Epidermal melanocyte (primary cell): ENCODE data around the gene DEGS2.
"Not testable (repeated sequence)": the region's sequence is repeated elsewhere in the genome, so short reads cannot be mapped to it uniquely, and the experiment has no call there.

Experiments
- DNase-seq: peaks from one replicate; pipeline ENCODE4 v3.0.0; 2011; ENCODE audit warnings: low spot score; ENCODE audit not compliant: insufficient read length

Gene DEGS2

DNA sequence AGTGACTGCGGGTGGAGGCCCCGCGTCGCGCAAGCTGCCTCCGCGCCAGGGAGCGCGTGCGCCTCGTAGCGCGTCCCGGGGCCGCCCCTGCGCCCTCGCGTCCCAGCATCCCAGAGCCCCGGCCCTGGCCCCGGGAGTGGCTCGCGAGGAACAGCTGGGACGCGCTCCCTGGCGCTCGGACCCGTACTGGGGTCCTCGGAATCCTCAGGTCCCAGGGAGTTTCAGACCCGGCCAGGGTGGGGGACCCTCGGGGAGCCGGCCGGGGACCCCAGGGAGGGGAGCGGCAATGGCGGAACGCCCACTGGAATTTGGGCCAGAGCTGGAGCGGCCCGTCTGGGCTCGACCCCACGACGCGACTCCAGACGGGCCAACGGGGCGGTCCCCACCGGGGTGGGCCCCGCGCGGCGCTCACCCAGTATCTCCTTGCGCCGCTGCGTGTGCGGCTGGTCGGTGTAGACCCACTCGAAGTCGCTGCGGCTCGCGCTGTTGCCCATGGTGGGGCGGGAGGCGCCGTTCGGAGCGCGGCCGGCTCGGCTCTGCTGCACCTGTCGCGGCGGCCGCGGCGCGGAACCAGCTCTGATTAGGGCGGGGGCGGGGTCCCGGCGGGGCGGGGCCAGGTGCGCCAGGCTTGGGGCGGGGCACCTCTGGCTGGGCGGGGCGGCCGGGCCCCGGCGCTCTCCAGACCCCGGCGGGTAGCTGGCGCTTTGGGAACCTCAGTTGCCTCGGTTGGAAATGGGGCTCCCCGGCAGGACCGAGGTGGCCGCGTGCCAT lies at the start of gene DEGS2:
Gene DEGS2, minus strand, starts transcription at position 552 of the 771 bp plus-strand sequence. Its CDS starts 58 bp downstream, at position 494.
- no peak for DNase-seq

DNA sequence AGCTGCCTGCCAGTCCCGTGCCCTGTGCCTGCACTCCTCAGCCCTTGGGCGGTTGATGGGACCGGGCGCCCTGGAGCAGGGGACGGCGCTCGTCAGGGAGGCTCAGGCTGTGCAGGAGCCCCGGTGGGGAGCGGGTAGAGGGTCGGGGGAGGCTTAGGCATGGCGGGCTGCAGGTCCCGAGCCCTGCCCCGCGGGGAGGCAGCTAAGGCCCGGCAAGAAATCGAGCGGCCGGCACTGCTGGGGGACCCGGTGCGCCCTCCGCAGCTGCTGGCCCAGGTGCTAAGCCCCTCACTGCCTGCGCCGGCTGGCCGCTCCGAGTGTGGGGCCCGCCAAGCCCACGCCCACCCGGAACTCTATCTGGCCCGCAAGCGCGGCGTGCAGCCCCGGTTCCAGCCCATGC lies 48.7 kb upstream of the DEGS2 start:
- DNase-seq = not testable (repeated sequence)

DNA sequence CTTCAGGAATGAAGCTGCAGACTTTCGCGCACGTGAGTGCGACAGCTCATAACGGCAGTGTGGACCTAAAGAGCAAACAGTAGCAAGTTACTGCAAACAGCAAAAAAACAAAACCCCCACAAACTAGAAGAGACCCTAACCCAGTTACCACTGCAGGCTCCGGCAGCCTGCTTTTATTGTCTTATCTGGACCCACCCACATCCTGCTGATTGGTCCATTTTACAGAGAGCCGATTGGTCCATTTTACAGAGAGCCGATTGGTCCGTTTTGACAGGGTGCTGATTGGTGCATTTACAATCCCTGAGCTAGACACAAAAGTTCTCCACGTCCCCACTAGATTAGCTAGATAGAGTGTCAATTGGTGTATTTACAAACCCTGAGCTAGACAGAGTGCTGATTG lies 48.1 kb upstream of the DEGS2 start:
- not testable (repeated sequence) for DNase-seq

DNA sequence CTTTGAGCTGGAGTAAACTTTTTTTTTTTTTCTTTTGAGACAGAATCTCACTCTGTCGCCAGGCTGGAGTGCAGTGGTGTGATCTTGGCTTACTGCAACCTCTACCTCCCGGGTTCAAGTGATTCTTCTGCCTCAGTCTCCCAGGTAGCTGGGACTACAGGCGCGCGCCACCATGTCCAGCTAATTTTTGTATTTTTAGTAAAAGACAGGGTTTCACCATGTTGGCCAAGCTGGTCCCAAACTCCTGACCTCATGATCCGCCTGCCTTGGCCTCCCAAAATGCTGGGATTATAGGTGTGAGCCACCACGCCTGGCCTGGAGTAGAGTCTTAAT lies 45.4 kb upstream of the DEGS2 start:
- not testable (repeated sequence) for DNase-seq

DNA sequence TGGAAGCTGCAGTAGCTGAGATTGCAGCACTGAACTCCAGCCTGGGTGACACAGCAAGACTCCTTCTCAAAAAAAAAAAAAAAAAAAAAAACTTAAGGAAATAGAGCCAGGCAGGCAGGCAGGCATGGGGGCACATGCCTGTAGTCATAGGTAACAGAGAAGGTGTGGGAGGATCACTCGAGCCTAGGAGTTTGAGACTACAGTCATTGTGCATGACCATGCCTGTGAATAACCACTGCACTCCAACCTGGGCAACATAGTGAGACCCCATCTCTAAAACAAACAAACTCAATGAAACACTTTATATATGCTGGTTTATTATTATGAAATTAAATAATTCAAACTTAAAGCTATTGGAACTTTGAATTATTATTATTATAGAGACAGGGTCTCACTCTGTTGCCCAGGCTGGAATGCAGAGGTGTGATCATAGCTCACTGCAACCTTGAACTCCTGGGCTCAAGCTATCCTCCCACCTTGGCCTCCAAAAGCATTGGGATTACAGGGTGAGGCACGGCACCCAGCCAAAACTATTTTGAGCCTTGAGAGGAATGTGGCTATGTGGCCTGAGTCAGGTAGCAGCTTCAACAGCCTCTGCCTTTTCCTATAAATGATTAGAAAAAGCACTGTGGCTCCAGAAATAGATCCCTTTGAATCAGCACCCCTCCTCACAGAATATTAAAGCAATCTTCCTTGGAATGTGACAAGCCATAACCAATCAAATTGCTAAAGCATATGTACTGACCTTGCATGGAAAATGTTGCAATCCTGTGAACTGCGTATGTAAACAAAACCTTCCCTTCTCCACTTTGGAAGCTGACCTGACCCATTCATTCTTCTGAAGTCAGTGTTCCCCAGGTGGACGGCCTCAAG lies 44.8 kb upstream of the DEGS2 start:
- DNase-seq = no peak

DNA sequence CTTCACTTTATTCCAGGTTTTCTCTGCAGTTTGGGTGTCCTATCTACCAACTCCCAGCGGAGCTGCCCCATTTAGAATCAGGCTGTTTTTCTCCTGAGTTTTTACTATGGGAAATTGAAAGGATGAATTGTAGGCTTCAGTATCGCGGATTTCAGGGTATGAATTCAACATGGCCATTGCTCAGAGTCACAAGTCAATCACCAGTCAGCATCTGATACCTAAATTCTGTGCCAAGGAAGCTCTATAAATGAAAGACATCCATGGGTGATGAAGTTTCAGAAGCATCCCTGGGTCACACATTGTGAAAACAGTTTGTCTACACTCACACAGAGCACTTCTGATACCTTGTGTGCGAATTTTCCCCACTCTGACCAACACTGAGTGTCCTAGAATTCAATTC lies 43.7 kb upstream of the DEGS2 start:
- DNase-seq = no peak

DNA sequence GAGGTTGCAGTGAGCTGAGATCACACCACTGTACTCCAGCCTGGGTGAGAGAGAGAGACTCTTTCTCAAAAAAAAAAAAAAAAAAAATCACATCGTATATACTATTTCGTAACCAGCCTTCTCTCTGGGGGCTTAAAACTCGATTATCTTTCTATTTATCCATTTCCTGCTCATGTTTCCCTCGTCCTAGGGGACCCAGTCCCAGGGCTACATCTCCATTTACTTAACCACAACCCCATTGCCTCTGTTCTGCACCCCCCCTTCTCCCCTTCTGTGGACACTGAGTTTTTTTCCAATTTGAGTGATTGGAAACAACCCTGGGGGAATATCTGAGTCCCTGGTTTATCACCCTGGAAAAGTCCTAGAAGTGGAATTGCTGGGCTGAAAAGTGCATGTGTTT lies 43.3 kb upstream of the DEGS2 start:
- no peak for DNase-seq

DNA sequence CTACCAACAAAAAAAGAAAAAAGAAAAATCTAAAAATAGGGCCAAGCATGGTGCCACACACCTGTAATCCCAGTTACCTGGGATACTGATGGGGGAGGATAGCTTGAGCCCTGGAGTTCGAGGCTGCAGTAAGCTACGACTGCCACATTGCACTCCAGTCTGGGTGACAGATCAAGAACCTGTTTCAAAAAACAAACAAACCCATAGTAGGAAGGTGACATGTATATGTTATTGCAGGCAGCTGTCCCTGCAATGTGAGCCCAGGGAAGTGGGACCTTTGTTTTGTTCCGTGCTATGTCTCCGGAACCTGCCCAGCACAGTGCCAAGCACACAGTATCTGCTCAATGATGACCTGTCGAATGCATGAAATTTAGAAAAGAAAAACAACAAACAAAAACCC lies 42.3 kb upstream of the DEGS2 start:
- DNase-seq = no peak

DNA sequence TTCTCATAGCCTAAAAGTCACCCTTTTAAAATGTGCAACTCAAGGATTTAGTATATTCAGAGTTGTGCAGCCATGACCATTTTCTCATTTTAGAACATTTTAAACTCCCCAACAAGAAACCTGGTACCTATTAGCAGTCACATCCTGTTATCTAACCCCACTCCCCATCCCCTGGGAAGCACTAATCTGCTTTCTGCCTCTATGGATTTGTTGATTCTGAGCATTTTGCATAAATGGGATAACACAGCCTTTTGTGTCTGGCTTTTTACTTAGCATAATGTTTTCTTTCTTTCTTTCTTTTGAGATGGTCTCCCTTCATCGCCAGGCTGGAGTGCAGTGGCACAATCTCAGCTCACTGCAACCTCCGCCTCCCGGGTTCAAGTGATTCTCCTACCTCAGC lies 40.9 kb upstream of the DEGS2 start:
- DNase-seq = no peak

DNA sequence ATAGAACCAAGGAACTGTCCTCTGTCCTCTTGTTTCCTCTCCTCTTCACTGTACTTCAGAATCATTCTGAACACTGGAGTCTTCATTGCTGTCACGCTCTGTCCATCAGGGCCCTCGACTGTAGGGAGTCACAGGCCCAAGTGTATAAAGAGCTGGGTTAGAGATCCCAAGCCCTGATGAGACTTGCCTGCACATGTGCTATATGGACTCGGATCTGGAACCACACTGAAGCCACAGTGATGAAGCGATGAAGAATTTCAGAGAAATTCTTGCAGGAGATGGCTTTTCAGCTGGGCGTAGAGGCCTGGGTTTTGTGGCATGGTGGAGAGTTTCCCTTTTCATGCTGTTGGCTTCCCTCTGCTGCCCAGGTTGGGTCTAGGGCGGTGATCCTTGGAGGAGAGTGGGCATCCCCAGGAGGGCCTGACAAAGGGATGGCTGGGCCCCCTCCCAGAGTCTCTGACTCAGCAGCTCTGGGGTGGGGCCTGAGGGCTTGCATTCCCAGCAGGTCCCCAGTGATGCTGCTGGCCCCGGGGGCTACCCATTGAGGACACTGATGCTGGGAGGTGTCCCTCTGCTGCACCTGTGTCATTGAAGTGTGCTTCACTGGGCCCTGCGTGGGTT lies 39.9 kb upstream of the DEGS2 start:
- no peak for DNase-seq

DNA sequence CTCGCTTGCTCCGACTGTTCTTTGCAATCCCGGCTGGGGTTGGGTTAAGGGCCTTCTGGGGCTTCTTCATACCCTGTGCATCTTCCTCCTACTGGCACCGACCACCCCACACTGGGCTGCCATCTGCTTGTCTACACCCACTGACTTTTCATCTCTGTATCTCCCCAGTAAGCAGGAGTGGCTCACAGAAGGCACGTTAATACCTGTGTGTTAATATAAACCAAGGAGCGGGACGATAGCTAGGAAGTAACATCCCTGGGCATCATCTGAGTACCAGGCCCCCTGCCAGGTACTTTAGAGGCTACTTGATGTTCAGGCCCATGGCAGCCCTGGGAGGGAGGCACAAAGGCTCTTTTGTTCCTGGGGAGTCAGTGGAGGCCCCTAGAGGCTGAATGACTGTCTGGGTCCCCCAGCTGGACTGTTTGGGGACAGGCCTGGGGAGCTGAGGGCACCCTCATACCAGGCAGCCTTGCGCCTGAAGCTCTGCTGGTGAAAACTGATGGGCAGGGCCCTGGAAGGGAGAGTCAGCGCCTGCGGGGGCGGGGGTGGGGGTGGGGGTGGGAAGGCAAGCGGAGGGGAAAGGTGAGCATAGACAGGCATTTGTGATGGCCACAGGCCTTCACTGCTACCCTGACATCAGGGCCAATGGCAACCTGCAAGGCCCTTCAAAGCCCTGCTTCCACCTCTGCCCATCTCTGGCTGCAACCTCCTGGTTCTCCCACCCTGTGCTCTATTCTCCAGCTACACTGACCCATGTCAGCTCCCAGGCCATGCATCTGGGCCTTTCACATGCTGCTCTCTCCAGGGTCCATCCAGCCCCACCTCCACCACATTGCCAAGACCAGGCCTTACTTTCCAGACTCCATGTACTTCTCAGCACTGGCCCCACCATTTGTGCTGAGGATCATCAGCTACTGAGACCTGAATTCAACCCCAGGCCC lies 34.2 kb upstream of the DEGS2 start:
- no peak for DNase-seq

DNA sequence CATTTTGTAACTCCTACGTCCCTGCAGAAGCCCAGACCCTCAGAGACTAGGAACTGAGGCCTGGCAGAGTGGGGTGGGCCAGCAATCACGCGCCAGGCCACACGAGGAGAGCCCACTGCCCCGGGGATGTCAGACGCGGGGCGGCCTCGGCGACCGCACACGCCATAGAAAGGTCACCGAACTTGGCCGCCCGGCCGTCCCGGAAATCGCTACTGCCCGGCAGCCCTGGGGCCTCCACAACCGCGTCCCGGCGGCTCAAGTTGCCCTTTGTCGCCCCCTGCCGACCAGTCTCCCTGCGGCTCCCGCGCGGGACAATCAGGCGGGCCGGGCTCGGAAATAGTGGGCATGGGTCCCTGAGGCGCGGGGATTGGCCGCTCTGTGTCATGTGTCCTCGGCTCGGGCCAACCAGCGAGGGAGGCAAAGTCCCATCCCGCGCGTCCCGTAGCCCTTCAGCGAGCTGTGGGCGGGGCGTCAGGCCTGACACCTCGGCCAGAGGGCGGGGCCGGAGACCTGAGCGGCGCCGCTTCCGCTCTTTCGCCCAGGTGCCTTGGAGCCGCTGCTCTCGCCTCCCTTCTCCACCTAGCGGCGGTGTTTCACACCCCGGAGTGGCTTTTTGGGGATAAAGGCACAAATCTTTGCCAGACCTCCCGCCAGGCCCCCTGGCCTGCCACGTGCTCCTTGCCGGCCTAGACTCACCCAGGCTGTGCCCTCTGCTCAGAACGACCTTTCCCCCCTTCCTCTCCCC lies 33.4 kb upstream of the DEGS2 start:
- DNase-seq = peak; percentile 98

DNA sequence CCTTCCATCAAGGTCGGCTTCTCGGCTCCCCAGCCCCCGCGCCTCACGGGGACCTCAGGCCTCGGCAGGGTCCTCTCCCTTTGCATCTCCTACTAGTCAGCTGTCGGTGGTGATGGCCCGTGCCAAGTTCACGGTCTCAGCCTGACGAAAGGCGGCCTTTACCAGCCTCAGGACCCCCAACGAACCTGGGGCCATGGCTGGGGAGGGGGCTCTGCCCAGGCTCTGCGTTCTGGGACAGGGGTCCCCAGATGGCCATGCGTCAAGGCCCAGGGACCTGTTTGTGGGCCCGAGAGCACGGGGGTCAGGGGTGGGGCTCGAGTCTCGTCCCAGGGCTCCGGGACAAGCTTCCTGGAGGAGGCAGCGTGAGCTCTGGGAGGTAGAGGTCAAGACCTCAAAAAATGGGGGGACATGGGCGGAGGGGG lies 32.8 kb upstream of the DEGS2 start:
- no peak for DNase-seq

DNA sequence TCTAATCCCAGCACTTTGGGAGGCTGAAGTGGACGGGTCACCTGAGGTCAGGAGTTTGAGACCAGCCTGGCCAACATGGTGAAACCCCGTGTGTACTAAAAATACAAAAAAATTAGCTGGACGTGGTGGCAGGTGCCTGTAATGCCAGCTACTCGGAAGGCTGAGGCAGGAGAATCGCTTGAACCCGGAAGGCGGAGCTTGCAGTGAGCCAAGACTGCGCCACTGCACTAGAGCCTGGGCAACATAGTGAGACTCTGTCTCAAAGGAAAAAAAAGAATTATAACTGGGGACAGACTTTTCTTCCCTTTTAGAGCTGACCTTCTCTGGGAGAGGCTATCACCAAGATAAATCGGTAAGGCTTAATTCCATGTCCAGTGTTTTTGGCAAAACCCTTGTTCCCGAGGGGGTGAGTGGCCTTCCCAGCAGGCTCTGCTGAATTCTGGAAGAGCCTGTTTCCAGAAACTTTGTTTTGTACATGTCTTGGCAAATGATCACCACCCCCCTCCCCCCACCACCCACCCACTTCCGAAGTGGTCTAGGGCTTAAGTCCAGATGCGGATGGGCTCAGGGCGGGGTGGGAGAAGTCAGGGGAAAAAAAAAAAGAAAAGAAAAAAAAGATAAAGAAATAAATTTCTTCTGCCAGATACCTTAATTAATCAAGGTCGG lies 32.3 kb upstream of the DEGS2 start:
- no peak for DNase-seq

DNA sequence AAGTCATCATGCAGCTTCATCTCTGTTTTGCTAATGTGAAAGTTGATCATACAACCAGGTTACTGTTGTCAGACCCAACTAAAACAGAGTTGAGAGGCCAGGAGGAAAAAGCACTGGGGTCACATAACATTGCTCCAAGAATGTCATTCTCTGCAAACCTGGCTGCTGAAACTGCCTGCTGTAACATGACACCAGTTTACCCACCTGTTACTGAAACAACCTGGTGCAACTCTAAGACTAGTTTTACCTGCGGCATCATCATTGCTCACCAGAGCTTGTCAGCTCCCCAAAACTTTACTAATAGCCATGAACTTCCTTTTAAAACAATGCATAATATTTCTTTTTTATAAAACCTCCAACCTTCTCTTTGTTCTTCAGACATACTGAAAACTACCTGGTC lies 30.7 kb upstream of the DEGS2 start:
- no peak for DNase-seq

DNA sequence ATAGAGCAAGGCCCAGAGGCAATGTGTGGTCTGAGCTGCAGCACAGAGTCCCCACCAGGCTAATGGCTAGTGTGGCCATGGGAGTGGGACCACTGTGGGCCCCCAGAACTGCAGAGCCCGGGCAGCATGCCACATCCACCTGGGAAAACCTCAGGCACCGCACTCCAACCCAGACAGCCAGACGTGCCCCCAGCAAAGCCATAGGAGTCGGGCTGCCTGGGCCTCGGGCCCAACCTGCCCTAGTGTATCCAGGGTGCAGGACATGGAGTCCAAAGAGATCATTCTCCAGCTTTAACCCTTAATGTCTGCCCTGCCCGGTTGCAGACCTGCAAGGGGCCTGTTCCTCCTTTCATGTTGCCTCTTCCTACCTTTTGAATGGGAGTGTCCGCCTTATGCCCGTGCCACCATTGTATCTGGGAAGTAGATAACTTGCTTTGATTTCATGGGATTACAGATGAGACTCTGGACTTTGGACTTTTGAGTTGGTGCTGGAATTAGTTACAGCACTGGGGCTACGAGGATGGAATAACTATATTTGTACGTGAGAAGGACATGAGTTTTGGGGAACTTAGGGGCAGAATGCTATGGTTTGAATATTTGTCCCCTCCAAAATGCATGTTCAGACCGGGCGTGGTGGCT lies 29.1 kb upstream of the DEGS2 start:
- no peak for DNase-seq

DNA sequence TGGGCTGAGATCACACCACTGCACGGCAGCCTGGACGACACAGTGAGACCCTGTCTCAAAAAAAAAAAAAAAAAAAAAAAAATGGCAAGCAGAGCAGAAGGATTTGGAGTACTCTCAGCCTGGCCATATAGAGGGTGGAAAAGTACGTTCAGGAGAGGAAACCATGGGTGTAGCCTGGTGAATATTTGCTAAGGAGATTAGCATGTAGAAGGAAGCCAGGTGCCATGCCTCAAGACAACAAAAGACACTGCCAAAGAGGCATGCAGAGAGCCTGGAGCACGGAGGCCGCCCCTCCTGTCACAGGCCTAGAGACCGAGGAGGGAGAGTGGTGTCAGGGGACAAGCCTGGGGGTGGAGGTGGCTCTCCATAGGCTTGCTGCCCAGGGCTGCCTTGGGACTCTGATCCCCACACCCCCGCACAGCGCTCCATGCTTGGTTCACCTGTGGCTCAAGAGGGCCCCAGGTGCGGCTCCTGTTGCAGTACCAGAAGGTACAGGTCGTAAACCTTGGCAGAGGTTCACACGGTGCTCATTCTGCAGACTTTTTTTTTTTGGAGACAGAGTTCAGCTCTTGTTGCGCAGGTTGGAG lies 27.9 kb upstream of the DEGS2 start:
- DNase-seq = no peak

DNA sequence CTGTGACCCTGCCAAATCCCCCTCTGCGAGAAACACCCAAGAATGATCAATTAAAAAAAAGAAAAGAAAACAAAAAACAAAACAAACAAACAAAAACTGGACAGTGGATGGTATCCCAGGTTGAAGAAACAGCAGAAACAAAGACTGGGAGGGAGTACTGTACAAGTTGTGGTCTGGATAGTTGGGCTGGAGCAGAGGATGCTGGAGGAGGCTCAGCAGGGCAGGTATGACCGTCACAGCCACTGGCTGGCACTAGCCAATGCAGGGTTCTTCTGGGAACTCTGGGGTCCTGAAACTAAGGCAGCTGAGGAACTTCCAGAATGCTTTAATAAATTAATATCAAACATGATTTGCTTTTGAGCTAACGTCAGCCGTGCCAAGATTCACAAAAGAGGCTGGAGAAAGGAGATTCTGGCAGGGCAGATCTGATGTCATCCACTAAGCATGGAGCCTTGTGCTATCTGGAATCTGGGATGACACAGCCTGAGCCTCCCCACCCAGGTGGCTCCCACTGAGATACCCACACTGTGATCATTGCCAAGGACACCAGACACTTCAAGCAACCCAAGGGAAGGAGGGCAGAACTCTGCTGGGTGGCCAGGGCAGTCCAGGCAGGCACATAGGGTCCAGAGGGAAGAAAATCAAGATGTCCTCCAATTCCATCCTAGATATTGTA lies 22.6 kb upstream of the DEGS2 start:
- DNase-seq = not testable (repeated sequence)
